GM18502 (cell line): ENCODE results near the gene GPR52.

ENCODE experiments used
- ATAC-seq: cut with Tn5 transposase; IDR thresholded peaks from one replicate; pipeline ENCODE4 v1.9.1; 2021; ENCODE audit warnings: mild to moderate bottlenecking; ENCODE audit not compliant: unreplicated experiment, poor library complexity

GPR52 gene

GRCh38 chr1:174465855-174466254, 18.1 kb downstream of the GPR52 start:
- no peak for ATAC-seq

- ATAC-seq = no peak
These were observed 18.8 kb downstream of the GPR52 start for GRCh38 chr1:174466607-174467006.

GRCh38 chr1:174469052-174469451, 21.3 kb downstream of the GPR52 start:
- ATAC-seq = no peak

GRCh38 chr1:174469687-174470086, 21.9 kb downstream of the GPR52 start:
- ATAC-seq = no peak

- ATAC-seq = no peak
These were observed 31.5 kb downstream of the GPR52 start for GRCh38 chr1:174479281-174479680.

- no peak for ATAC-seq
These were observed 32.6 kb downstream of the GPR52 start for GRCh38 chr1:174480324-174480723.

GRCh38 chr1:174491606-174492005, 43.8 kb downstream of the GPR52 start:
- ATAC-seq = no peak

- ATAC-seq = no peak
These were observed 49.7 kb downstream of the GPR52 start for GRCh38 chr1:174497478-174497877.
